GM19043 (cell line): ENCODE results near the gene GNAL.
A peak's percentile ranks its signal among the peaks of the same experiment; 100 is the strongest.
"Not testable (repeated sequence)": the region's sequence is repeated elsewhere in the genome, so short reads cannot be mapped to it uniquely, and the experiment has no call there.

Experiments
- ATAC-seq: cut with Tn5 transposase; IDR thresholded peaks from one replicate; pipeline ENCODE4 v1.9.1; 2021; ENCODE audit warnings: low read depth; ENCODE audit not compliant: unreplicated experiment

GNAL gene

GRCh38 chr18:11891737-11892136 is 202.7 kb downstream of the GNAL start:
- ATAC-seq: no peak

DNA sequence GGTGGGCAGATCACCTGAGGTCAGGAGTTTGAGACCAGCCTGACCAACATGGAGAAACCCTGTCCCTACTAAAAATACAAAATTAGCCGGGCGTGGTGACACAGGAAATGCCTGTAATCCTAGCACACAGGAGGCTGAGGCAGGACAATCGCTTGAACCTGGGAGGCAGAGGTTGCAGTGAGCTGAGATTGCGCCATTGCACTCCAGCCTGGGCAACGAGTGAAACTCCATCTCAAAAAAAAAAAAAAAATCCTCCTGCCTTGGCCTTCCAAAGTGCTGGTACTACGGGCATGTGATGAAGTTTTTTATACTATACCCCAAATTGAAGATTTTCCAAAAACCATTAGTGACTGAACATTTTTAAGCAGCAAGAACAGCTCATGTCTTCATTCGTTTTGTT is 203.4 kb downstream of the GNAL start:
- ATAC-seq: not testable (repeated sequence)

- ATAC-seq: no peak
These were observed 208.7 kb downstream of the GNAL start for GRCh38 chr18:11897781-11898180.

- ATAC-seq: no peak
These were observed 210.0 kb downstream of the GNAL start for GRCh38 chr18:11899063-11899462.

GRCh38 chr18:11901826-11902438 is 212.9 kb downstream of the GNAL start:
- ATAC-seq: no peak

DNA sequence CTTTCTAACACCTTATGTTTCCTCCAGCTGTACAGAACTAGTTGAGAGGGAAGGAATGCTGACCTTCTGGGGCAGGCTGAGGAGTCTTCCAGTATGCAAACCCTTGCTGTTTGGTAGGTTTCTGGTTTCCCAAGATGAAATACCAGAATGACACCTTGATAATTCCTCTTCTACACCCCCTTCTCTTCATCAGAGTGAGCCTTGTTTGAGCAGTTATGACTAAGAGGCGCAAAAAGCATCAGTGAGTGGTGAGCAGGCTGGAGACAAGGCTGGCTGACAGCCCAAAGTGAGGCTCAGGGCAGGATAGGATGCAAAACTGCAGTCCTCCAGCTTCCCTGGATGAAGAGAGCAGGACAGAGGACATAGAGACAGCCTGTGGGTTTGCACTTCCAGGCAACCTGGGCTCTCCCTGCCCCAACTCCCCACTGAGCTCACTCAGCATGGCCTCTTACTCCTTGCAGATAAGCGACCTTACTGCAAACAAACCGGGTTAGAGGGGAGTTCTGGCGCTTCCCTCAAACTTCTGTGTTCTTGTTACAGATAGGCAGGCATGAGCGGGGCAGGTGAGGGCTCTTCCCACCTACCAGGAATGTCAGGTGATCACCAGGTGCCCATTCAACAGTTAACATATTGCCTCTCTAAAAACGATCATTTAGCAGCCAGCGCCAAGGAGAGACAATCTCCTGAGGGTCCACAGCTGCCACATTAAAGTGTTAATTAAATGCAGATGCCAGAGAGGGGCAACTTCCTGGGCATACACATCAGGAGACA is 213.6 kb downstream of the GNAL start:
- no peak for ATAC-seq

- no peak for ATAC-seq
These were observed 216.5 kb downstream of the GNAL start for GRCh38 chr18:11905613-11906012.

DNA sequence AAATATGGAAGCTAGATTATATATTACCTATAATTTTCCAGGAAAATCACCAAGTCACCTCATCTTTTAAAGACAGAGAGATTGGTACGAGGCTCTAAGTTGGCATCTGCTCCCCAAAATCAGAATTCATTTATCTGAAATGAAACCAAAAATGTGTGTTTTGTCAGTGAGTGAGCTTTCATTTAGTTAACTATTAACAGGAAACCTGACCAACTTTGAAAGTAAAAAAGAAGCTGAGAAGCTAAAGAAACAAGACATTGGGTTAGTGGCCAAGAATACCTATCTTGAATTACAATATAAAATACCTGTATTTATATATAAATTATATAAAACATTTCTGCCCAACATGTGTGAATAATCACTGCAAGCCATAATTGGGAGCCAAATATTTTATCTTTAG is 217.1 kb downstream of the GNAL start:
- no peak for ATAC-seq

GRCh38 chr18:11906926-11907874 is 218.1 kb downstream of the GNAL start:
- ATAC-seq: no peak

- ATAC-seq: peak; percentile 73
These were observed 219.4 kb downstream of the GNAL start, which contains the start of gene MPPE1 for GRCh38 chr18:11908182-11909060. Gene MPPE1, minus strand, starts transcription at chr18:11908317. Its CDS starts 11,053 bp downstream, at chr18:11897264.

- ATAC-seq: no peak
These were observed 220.0 kb downstream of the GNAL start for GRCh38 chr18:11909061-11909455.

- ATAC-seq: no peak
These were observed 220.5 kb downstream of the GNAL start for GRCh38 chr18:11909591-11910026.

DNA sequence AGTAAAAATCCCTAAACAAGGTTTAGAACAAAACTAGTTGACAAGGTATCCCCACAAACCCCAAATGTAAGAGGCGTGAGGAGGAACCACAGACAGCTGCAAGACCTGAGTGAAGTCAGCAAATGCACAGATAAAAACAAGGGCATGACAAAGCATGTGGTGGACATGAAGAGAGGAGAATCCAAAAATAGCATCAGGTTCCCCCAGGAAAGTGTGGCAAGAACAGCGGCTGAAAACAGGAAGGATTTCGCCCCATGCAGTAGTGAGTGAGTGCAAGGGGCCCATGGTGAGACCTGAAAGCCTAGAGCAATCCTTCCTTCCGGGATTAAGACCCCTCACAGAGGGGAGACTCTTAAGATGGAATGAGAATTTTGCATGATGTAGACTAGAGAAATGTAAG is 227.8 kb downstream of the GNAL start:
- not testable (repeated sequence) for ATAC-seq

- ATAC-seq: not testable (repeated sequence)
These were observed 230.5 kb downstream of the GNAL start for GRCh38 chr18:11919522-11919921.

- no peak for ATAC-seq
These were observed 234.4 kb downstream of the GNAL start for GRCh38 chr18:11923450-11923849.

- no peak for ATAC-seq
These were observed 236.9 kb downstream of the GNAL start for GRCh38 chr18:11925800-11926481.

- no peak for ATAC-seq
These were observed 238.4 kb downstream of the GNAL start for GRCh38 chr18:11927497-11927896.

DNA sequence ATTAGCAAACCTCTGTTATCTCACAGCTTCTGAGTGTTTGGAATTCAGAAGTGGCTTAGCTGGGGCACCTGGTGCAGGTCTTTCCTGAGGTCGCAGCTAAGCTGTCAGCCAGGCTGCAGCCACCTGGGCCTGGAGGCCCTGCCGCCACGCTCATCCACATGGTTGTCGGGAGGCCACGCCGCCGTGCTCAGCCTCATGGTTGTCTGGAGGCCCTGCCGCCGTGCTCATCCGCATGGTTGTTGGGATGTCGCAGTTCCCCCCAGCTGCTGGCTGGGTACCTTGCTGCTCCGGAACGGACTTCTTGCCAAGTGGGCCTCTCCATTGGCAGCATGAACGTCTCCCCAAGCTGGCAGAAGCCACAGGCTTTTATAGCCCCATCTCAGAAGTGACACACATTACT is 243.3 kb downstream of the GNAL start:
- ATAC-seq: no peak
